Uterus (tissue), 4 donors: ENCODE data around the gene CDKL5. TPM values are rescaled to one million over a fixed set of nuclear protein-coding genes. Genes with fewer than 3 reads are reported as not detected.

ENCODE experiments used
- DNase-seq, 2 donors: peaks; one replicate each; pipeline ENCODE4 v3.0.0-alpha.2; 2019 to 2020
- H3K27ac ChIP-seq, 2 donors: fragments of 200-600 bp; sonication (generic); 1 replicate in 1 of 2; 2 replicates in 1 of 2; pipeline ENCODE4 v1.5.1; 2016 to 2018
- H3K27me3 ChIP-seq, 2 donors: fragments of 200-600 bp; sonication (generic); one replicate each; pipeline ENCODE4 v1.5.1; 2018 to 2019; ENCODE audit warnings: control low read depth in 1 of 2
- H3K36me3 ChIP-seq, 2 donors: fragments of 200-600 bp; sonication (generic); one replicate each; pipeline ENCODE4 v1.5.1; 2019; ENCODE audit warnings: control low read depth in 1 of 2
- H3K4me1 ChIP-seq, 2 donors: fragments of 200-600 bp; sonication (generic); one replicate each; pipeline ENCODE4 v1.5.1; 2018 to 2019; ENCODE audit warnings: control low read depth in 1 of 2
- H3K4me3 ChIP-seq, 2 donors: fragments of 200-600 bp; sonication (generic); 1 replicate in 1 of 2; 2 replicates in 1 of 2; pipeline ENCODE4 v1.5.1; 2018 to 2019; ENCODE audit warnings: mild to moderate bottlenecking in 1 of 2
- H3K9me3 ChIP-seq, 2 donors: fragments of 200-600 bp; sonication (generic); one replicate each; pipeline ENCODE4 v1.5.1; 2019; ENCODE audit warnings: control low read depth in 1 of 2
- CTCF ChIP-seq, 4 experiments: fragments of 200-600 bp in 2 of 4; fragments of 450-650 bp in 2 of 4; sonication (generic) in 2 of 4; IDR thresholded peaks; one replicate each; pipeline ENCODE4 v1.5.1; 2016 to 2019; ENCODE audit warnings: antibody characterized with exemption in 4 of 4, mild to moderate bottlenecking in 2 of 4, moderate library complexity in 1 of 4
- POLR2A ChIP-seq, 2 donors: fragments of 450-650 bp; IDR thresholded peaks; one replicate each; pipeline ENCODE4 v1.6.1; 2016; ENCODE audit warnings: antibody characterized with exemption in 2 of 2, mild to moderate bottlenecking in 1 of 2, moderate library complexity in 1 of 2
- intact Hi-C: fragments of 100-400 bp; cut with DNase I; formaldehyde crosslinking; loops from one replicate; pipeline ENCODE4 v1.15.1; 2023; ENCODE audit warnings: low total_unique reads
- total RNA-seq, 4 donors: library from RNA; depleted of rRNA in 3 of 4; stranded (reverse); fragments of >200 nt in 3 of 4; gene quantifications; one replicate each; pipeline versions ENCODE4 v1.1.0 to v1.2.4, GENCODE V29; 2014 to 2023
- donor health status: DM: yes; HTN: yes; CAD: no.

Gene CDKL5
- total RNA-seq, 4 donors from 2014 or later: 9.7 to 14.5 (median 13.2) TPM

GRCh38 chrX:18537068-18537467 lies 111.7 kb downstream of the CDKL5 start:
- no peaks in the 10 kb centered on the region for H3K27me3 ChIP-seq
- DNase-seq: no peak
- H3K4me1 ChIP-seq: no peaks in the 10 kb centered on the region
- intact Hi-C loops: no loop called here
- no peak overlapping the region for H3K27ac ChIP-seq
- no peaks in the 10 kb centered on the region for H3K9me3 ChIP-seq
- H3K36me3 ChIP-seq: no peaks in the 10 kb centered on the region
- TF ChIP-seq CTCF (IDR thresholded peaks at IDR 0.05) (no peak), POLR2A (IDR thresholded peaks at IDR 0.05) (no peak)
- no peak overlapping the region for H3K4me3 ChIP-seq

DNA sequence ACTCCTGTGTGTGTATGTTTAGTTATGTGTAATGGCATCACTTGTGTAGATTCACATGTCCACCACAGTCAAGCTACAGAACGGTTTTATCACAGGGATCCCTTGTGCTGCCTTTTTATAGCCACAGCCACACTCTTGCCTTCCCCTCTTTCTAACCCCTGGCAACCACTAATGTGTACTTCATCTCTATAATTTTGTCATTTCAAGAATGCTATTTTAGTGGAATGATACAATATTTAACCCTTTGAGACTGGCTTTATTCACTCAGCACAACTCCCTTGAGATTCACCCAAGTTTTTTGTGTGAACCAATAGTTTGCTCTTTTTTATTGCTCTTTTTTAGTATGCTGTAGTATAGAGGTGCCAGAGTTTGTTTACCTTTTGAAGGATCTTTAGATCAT lies 112.1 kb downstream of the CDKL5 start:
- Histone ChIP-seq H3K4me3 (no peak overlapping the region), H3K36me3 (no peaks in the 10 kb centered on the region), H3K27ac (no peak overlapping the region), H3K4me1 (no peaks in the 10 kb centered on the region), H3K9me3 (no peaks in the 10 kb centered on the region), H3K27me3 (no peaks in the 10 kb centered on the region)
- no peak for DNase-seq
- intact Hi-C loops: no loop called here
- TF ChIP-seq POLR2A (IDR thresholded peaks at IDR 0.05): no peak
- no peak for TF ChIP-seq CTCF (IDR thresholded peaks at IDR 0.05)

DNA sequence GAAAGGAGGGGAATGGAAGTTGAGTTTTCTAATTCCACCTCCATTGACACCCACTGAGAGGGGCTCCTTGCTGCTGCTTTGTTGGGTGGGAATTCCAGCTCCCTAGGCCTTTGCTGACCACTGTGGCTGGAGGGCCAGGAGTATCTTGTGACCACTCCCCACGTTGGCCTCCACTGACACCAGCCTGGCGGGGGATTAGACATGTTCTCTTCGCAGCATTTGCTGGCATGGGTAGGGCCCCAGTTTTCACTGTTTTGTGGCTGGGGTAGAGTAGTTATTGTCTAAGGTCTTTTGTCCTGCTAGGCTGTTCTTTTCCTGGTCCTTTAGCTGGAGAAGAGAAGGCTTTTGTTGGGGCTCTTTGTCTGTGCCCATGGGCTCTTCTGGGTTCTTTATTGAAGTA lies 116.7 kb downstream of the CDKL5 start:
- intact Hi-C loops: no loop called here
- TF ChIP-seq POLR2A (IDR thresholded peaks at IDR 0.05) (no peak), CTCF (IDR thresholded peaks at IDR 0.05) (no peak)
- no peak overlapping the region for H3K27ac ChIP-seq

DNA sequence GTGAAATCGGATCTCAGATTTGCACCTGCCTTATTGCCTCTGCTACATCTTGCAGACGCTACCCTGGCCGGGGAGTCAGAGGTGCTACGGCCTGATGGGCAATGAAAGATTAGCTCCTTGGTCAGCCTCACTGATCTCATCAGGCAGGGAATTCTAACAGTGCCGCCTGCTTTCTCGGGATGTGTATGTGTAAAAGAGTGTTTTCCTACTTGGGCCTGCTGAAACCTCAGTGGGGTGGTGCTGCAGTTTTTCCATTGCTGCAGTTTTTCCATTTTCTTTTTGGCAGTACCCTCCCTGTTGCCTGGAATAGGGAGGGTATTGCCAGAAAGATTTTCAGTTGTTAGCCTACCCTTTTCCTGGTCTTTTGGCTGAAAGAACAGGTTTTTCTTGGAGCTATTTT lies 117.5 kb downstream of the CDKL5 start:
- Histone ChIP-seq H3K36me3 (no peaks in the 10 kb centered on the region), H3K27ac (no peak overlapping the region), H3K27me3 (no peaks in the 10 kb centered on the region), H3K4me3 (no peak overlapping the region), H3K4me1 (no peaks in the 10 kb centered on the region), H3K9me3 (no peaks in the 10 kb centered on the region)
- no peak for DNase-seq
- no peak for TF ChIP-seq CTCF (IDR thresholded peaks at IDR 0.05)
- TF ChIP-seq POLR2A (IDR thresholded peaks at IDR 0.05): no peak
- intact Hi-C loops: no loop called here

More for the DNA sequence above, 116.7 kb downstream of the CDKL5 start:
- Histone ChIP-seq H3K27me3 (no peaks in the 10 kb centered on the region), H3K36me3 (no peaks in the 10 kb centered on the region), H3K9me3 (no peaks in the 10 kb centered on the region), H3K4me1 (no peaks in the 10 kb centered on the region), H3K4me3 (no peak overlapping the region)
- DNase-seq: no peak

DNA sequence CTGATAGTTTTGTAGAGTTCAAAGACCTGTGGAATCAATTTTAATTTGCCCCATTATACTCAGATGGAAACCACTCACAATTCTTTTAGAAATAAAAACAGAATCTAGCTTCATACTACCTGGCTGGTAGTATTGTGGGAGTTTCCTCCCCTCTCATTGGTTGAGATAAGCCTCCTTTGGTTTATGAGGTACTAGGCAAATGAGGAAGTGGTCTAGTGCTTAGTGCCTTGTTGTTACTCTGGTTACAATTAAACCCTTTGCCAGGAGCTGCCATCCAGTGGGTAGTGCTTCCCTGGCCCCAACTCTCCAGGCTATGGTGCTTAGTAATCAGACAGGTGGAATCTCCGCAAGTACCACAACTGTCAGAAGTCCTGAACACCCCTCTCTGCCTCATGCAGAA lies 118.3 kb downstream of the CDKL5 start:
- H3K36me3 ChIP-seq: no peaks in the 10 kb centered on the region
- no peak overlapping the region for H3K27ac ChIP-seq
- TF ChIP-seq CTCF (IDR thresholded peaks at IDR 0.05) (no peak), POLR2A (IDR thresholded peaks at IDR 0.05) (no peak)
- intact Hi-C loops: no loop called here
- no peak for DNase-seq
- H3K27me3 ChIP-seq: no peaks in the 10 kb centered on the region
- H3K4me1 ChIP-seq: no peaks in the 10 kb centered on the region
- no peak overlapping the region for H3K4me3 ChIP-seq
- H3K9me3 ChIP-seq: no peaks in the 10 kb centered on the region
